AG04450 (cell line): ENCODE results near the gene PGM5. TPM values are rescaled to one million over a fixed set of nuclear protein-coding genes. Genes with fewer than 3 reads are reported as not detected.

Source experiments
- CTCF ChIA-PET: fragments of 300-600, 350-600 bp; formaldehyde crosslinking; extraction: SDS; loops from one replicate; lab custom pipeline; 2022; ENCODE audit warnings: antibody characterized with exemption, inconsistent platforms; lab: Charles Lee
- POLR2A ChIA-PET: fragments of 350-600 bp; formaldehyde crosslinking; extraction: SDS; loops from one replicate; lab custom pipeline; 2021; ENCODE audit warnings: antibody characterized with exemption, inconsistent platforms; lab: Yijun Ruan, JAX
- DNase-seq: peaks from one replicate; pipeline ENCODE4 v3.0.0-alpha.2; 2011; ENCODE audit warnings: low read depth, low spot score
- H3K27ac ChIP-seq: one replicate; pipeline ENCODE4 v1.5.1; 2012; ENCODE audit warnings: low read depth, low read length, control low read depth
- H3K27me3 ChIP-seq: one replicate; pipeline ENCODE4 v1.6.0; 2012; ENCODE audit warnings: low read length; ENCODE audit not compliant: control insufficient read depth, insufficient read depth
- H3K4me3 ChIP-seq: 2 replicates; pipeline ENCODE4 v1.5.1; 2011; ENCODE audit warnings: mild to moderate bottlenecking, low read depth, low read length, control low read depth
- H3K9me3 ChIP-seq: 2 replicates; pipeline ENCODE4 v1.5.1; 2012; ENCODE audit warnings: low read length; ENCODE audit not compliant: control insufficient read depth, insufficient read depth
- polyA plus RNA-seq: library from polyadenylated mRNA; depleted of rRNA; stranded (reverse); fragments of >200 nt; gene quantifications from 2 replicates; pipeline ENCODE4 v1.2.3, GENCODE V29; 2011
- TF ChIP-seq, protein P1 (sequence below): IDR thresholded peaks from 2 replicates; pipeline ENCODE4 v1.5.1; 2011; ENCODE audit warnings: low read depth, low read length, control low read depth, inconsistent platforms

The PGM5 gene
- polyA plus RNA-seq, 1 experiment: 5.9 TPM

DNA sequence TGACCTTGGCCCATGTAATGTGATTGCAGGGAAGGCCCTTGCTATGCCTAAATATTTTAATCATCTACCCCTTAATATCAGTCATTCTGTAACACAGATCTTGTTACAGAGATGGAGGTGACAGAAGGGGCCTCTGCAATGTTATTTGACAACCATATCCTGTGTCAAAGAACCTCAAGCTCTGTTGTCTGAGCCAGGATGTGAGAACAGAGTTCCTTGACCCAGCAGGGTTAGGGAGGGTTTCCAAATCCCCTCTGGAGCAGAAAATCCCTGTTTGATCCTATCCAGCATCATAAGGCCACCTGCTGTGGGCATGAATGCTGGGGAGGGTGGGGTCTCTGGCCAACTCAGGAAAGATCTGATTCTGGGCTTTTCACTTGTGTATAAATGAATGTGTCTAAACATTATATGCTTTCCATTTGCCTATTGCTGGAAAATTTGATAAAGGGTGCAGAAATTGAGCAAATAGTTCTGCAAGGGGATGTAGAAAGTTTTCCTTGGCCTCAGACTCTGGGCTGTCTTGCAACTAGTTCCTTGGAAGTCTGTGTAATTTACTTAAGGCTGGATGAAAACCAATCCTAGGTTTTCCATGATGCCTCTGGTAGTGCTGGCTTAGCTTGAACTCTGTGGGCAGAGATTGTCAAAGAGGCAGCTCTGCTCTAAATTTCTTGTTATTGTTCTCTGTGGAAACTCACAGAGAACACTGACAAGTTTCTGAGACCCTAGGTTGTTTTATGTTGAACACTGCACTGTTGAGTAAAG, 71.0 kb downstream of the PGM5 start:
- H3K9me3 ChIP-seq: no peaks in the 10 kb centered on the region
- DNase-seq: no peak
- TF ChIP-seq, protein P1, sequence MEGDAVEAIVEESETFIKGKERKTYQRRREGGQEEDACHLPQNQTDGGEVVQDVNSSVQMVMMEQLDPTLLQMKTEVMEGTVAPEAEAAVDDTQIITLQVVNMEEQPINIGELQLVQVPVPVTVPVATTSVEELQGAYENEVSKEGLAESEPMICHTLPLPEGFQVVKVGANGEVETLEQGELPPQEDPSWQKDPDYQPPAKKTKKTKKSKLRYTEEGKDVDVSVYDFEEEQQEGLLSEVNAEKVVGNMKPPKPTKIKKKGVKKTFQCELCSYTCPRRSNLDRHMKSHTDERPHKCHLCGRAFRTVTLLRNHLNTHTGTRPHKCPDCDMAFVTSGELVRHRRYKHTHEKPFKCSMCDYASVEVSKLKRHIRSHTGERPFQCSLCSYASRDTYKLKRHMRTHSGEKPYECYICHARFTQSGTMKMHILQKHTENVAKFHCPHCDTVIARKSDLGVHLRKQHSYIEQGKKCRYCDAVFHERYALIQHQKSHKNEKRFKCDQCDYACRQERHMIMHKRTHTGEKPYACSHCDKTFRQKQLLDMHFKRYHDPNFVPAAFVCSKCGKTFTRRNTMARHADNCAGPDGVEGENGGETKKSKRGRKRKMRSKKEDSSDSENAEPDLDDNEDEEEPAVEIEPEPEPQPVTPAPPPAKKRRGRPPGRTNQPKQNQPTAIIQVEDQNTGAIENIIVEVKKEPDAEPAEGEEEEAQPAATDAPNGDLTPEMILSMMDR: no peak
- POLR2A ChIA-PET: no interaction called here
- H3K27ac ChIP-seq: no peak overlapping the region
- CTCF ChIA-PET: no interaction called here
- H3K27me3 ChIP-seq: no peaks in the 10 kb centered on the region
- H3K4me3 ChIP-seq: no peak overlapping the region

DNA sequence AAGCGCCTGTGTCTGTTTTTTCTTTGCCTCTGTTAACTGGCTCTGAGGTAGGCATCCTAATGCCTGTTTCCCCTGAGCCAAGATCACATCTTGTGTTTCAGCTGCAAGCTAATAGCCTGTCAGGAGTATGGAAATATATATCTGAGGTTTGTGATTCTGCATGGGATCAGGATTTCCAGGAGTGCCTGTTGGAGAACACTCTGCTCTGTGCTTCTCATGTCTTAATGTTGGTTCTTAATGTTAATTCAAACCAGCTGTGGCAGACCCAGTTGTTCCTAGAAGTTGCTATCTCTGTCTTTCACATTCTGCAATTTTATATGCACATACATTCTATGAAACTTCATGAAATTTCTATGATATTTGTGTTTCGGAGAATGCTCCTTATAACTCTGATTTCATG, 72.1 kb downstream of the PGM5 start:
- TF ChIP-seq, protein P1: no peak
- Histone ChIP-seq H3K9me3 (no peaks in the 10 kb centered on the region), H3K27ac (no peak overlapping the region), H3K27me3 (no peaks in the 10 kb centered on the region), H3K4me3 (no peak overlapping the region)
- ChIA-PET CTCF (interaction anchor here (1.3 kb wide), 1 partner anchor 10 kb away, joined by 3 read pairs; no protein-coding TSS in a partner anchor), POLR2A (no interaction called here)
- no peak for DNase-seq

DNA sequence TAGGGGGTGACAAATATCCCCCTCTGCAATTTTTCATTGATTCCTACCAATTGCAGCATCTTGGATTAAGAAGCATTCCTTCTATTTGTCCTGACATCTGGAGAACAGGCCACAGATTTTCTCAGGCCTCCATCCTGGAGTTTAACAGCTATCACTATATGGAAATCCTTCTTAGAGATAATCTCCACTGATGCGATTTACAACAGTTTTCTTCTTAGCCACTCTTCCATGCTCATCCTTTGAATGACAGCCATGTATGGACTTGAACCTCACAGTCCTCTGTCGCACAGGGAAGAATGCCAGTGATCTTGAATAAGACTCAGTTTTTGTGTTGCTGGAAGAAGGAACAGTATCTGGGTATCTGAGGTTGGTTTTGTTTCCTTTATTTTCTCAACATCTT, 73.2 kb downstream of the PGM5 start:
- H3K27me3 ChIP-seq: no peaks in the 10 kb centered on the region
- TF ChIP-seq, protein P1: no peak
- POLR2A ChIA-PET: no interaction called here
- H3K9me3 ChIP-seq: no peaks in the 10 kb centered on the region
- CTCF ChIA-PET: interaction anchor here (0.6 to 1.3 kb wide), 2 partner anchors 11 to 655 kb away, joined by 3 to 4 read pairs; no protein-coding TSS in a partner anchor
- no peak for DNase-seq
- no peak overlapping the region for H3K27ac ChIP-seq
- no peak overlapping the region for H3K4me3 ChIP-seq

DNA sequence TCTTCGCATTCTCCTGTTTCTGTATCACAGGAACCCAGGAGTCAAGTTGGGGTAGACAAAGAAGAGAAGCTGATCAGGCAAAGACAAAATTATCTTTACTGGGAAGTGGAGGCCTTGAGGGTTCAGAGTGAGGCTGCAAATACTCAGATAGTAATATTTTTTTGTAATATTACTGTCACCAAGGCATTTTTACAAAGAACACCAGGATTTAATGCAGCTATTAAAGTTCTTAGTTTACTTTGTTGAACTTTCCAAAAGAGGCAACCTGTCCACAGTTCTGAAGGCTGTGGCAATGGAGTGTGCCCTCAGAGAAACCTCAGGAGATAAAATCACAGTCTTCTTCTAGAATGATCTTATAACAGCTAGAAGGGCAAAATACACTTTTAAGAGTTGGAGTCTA, 74.9 kb downstream of the PGM5 start:
- ChIA-PET CTCF (no interaction called here), POLR2A (no interaction called here)
- no peak overlapping the region for H3K4me3 ChIP-seq
- no peaks in the 10 kb centered on the region for H3K27me3 ChIP-seq
- H3K27ac ChIP-seq: no peak overlapping the region
- TF ChIP-seq, protein P1: no peak
- H3K9me3 ChIP-seq: no peaks in the 10 kb centered on the region
- DNase-seq: no peak

DNA sequence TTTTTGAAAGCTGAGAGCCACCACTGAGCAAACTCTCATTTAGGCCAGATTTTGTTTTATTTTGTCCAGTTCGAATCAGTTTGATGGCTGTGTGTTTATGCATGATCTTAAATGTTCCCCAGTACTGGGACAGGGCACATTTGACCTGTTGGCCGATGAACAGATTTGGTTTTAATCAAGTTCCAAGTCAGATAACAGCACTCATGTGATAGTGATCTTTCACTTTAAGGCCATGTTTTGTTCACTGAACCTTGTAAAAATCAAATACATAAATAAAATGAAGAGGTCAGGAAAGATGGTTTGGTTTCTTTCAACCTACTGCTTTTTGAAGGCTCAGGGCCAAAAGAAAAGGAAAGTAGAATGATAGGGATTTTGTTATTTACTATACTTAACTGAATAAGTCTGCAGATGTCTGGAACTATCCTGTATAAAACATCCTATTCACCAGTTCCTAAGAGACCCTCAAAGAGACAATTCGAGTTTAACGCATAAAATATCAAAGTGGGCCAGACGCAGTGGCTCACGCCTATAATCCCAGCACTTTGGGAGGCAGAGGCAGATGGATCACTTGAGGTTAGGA, 77.2 kb downstream of the PGM5 start:
- H3K27ac ChIP-seq: no peak overlapping the region
- H3K27me3 ChIP-seq: no peaks in the 10 kb centered on the region
- ChIA-PET CTCF (no interaction called here), POLR2A (no interaction called here)
- TF ChIP-seq, protein P1: no peak
- no peak for DNase-seq
- no peak overlapping the region for H3K4me3 ChIP-seq
- H3K9me3 ChIP-seq: no peaks in the 10 kb centered on the region
